Measurements from ENCODE around the gene MCF2L.

MCF2L gene

GRCh38 chr13:113148940-113149503 lies 180.0 kb downstream of the MCF2L start:
- Mint-ChIP-seq H3K27me3 (peaks cover 9% of the 10 kb centered on the region), H3K4me3 (no peak overlapping the region), H3K27ac (no peak overlapping the region), H3K4me1 (ENCODE audit: low read depth) (peaks cover 24% of the 10 kb centered on the region), H3K36me3 (ENCODE audit: low read depth) (no peaks in the 10 kb centered on the region), H3K9me3 (no peaks in the 10 kb centered on the region)

Data from stimulated activated naive CD8-positive, alpha-beta T cell treated with anti-CD3 and anti-CD28 coated beads, Interleukin-15, Interleukin-2, amounts not matched to agents 100 ng/mL and 50 ng/mL, for 24 hours (primary cell).